ENCODE results near the gene SOCS1. TPM values are rescaled to one million over a fixed set of nuclear protein-coding genes. Genes with fewer than 3 reads are reported as not detected.
A peak's percentile ranks its signal among the peaks of the same experiment; 100 is the strongest.

The SOCS1 gene
- total and polyA plus RNA-seq, 2 donors (not counting 1 experiment from before 2014, with no cell fraction given) = 29.7 to 107 TPM

- no peaks in the 10 kb centered on the region for H3K27me3 Mint-ChIP-seq
- CTCF ChIA-PET = interaction anchor here (0.6 to 10.3 kb wide), 28 partner anchors 11 to 463 kb away, joined by 3 to 223 read pairs (median 8); no protein-coding TSS in a partner anchor
- Histone ChIP-seq H3K9ac (ENCODE audit: low read length) (peak overlapping the region; percentile 84), H3K79me2 (ENCODE audit: control insufficient read depth, insufficient read depth, low read length) (peaks cover 20% of the 10 kb centered on the region), H3K4me2 (replicated peaks; ENCODE audit: low read depth, low read length, poor library complexity, severe bottlenecking) (peak overlapping the region; percentile 98), H3K27me3 (replicated peaks in 1 of 4; ENCODE audit: control extremely low read depth in 1 of 4, control insufficient read depth in 3 of 4, insufficient read depth in 4 of 4, low read length in 3 of 4) (no peaks in the 10 kb centered on the region), H3K36me3 (replicated peaks in 1 of 2; ENCODE audit: control extremely low read depth in 1 of 2, control insufficient read depth in 1 of 2, extremely low read depth in 1 of 2, insufficient read depth in 2 of 2, low read length in 1 of 2) (peaks cover 2 to 17% of the 10 kb centered on the region in 2 experiments), H3K9me3 (ENCODE audit: control extremely low read depth in 1 of 3, control insufficient read depth in 2 of 3, insufficient read depth in 1 of 3, low read length in 2 of 3) (no peaks in the 10 kb centered on the region), H3K4me3 (ENCODE audit: control extremely low read depth in 1 of 5, extremely low read depth in 1 of 5, insufficient read depth in 1 of 5, low read depth in 2 of 5, low read length in 4 of 5) (peak overlapping the region; percentile 38 to 89 (median 65)), H2AFZ (ENCODE audit: insufficient read depth, low read depth, low read length, poor library complexity, severe bottlenecking) (peak overlapping the region; percentile 50), H3K4me1 (ENCODE audit: control insufficient read depth in 2 of 2, insufficient read depth in 2 of 2, low read length in 2 of 2) (peaks cover 50 to 59% of the 10 kb centered on the region in 2 donors), H4K20me1 (ENCODE audit: control insufficient read depth, insufficient read depth, low read length, poor library complexity, severe bottlenecking) (peaks cover 50% of the 10 kb centered on the region), H3K27ac (ENCODE audit: low read length in 2 of 2) (no peak overlapping the region)
- POLR2A ChIA-PET = interaction anchor here (0.6 to 5.8 kb wide), 20 partner anchors 16 to 313 kb away, joined by 3 to 89 read pairs (median 5); no protein-coding TSS in a partner anchor
- TF ChIP-seq CTCF (IDR thresholded peaks at IDR 0.05) = no peak
- no peak for TF ChIP-seq EZH2 (IDR thresholded peaks at IDR 0.05; ENCODE audit: borderline replicate concordance, insufficient read depth, low read depth, low read length, poor library complexity, severe bottlenecking)
- no peaks in the 10 kb centered on the region for H3K9me3 Mint-ChIP-seq (ENCODE audit: insufficient read depth)
- intact Hi-C loops (cut with micrococcal nuclease) = loop anchor here (2.0 to 10.0 kb wide), 4 partner anchors 21 to 661 kb away; partner anchors contain the start of gene GSPT1
- peak overlapping the region; percentile 82 for H3K27ac Mint-ChIP-seq
- peaks cover 59% of the 10 kb centered on the region for H3K4me1 Mint-ChIP-seq
- H3K4me3 Mint-ChIP-seq = peak overlapping the region; percentile 89
- DNase-seq (no peak), ATAC-seq (ENCODE audit: low read depth) (no peak)
- 28% methylated on average over 16 of the region's 29 CpGs for WGBS (ENCODE audit: insufficient coverage)
These were observed 1.8 kb downstream of the SOCS1 start for GRCh38 chr16:11253995-11254912.

Data from B cell (primary cell).